ENCODE results near the gene RUNDC3A.

Gene RUNDC3A

DNA sequence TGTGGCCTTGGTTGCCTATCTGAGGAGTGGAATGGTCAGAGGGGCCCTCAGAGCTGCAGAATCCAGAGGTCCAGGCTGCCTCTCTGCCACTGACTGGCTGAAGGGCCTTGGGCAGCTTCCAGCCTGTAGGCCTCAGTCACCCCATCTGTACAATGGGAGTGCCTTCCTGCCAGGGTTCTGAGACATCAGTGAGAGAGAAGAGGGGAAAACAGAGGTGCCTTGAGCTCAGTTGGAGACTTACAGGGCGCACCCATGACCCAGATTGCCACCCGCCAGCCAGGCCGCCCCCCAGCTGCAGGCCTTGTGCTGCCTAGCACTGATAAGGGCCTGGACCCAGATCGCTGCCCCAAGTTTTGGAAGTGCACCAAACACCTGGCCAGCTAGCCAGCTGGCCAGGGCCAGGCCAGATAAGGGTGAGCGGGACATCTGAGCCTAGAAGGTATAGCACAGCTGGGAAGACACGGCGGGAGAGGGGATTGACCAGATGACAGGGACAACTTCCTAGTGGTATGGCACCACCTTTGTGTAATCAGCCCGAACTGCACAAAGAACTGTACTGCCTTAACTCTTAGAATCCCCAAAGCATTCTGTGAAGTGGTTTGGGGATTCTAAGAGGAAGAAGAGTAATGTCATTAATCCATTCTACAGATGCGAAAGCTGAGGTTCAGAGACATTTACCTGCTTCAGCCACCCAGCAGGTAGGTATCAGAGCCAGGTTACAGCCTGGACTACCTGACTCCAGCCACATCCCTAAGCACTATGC is 41.8 kb upstream of the RUNDC3A start:
- H3K4me3 ChIP-seq (ENCODE audit: low read depth, low read length) = no peak overlapping the region
- DNase-seq (ENCODE audit: low read depth) = peak; percentile 19
- TF ChIP-seq POLR2A (IDR thresholded peaks at IDR 0.05; ENCODE audit: extremely low read depth, insufficient read length) (no peak), MYC (IDR thresholded peaks at IDR 0.05; ENCODE audit: low read depth, low read length) (no peak)
- TF ChIP-seq, protein P1, sequence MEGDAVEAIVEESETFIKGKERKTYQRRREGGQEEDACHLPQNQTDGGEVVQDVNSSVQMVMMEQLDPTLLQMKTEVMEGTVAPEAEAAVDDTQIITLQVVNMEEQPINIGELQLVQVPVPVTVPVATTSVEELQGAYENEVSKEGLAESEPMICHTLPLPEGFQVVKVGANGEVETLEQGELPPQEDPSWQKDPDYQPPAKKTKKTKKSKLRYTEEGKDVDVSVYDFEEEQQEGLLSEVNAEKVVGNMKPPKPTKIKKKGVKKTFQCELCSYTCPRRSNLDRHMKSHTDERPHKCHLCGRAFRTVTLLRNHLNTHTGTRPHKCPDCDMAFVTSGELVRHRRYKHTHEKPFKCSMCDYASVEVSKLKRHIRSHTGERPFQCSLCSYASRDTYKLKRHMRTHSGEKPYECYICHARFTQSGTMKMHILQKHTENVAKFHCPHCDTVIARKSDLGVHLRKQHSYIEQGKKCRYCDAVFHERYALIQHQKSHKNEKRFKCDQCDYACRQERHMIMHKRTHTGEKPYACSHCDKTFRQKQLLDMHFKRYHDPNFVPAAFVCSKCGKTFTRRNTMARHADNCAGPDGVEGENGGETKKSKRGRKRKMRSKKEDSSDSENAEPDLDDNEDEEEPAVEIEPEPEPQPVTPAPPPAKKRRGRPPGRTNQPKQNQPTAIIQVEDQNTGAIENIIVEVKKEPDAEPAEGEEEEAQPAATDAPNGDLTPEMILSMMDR (IDR thresholded peaks at IDR 0.05; ENCODE audit: low read depth, low read length) = no peak

DNA sequence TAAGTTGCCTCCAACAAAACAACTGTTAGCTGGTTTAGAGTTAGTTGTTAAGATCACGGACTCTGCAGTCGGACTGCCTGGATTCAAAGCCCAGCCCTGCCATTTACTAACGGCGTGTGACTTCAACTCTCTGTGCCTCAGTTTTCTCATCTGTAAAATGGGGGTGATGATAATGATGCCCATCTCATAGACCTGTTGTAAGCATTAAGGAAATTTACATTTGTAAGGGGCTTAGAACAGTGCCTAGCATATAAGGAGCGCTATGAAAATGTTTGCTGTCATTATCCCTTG is 41.3 kb upstream of the RUNDC3A start:
- no peak overlapping the region for H3K4me3 ChIP-seq (ENCODE audit: low read depth, low read length)
- DNase-seq (ENCODE audit: low read depth) = no peak
- TF ChIP-seq, protein P1 (IDR thresholded peaks at IDR 0.05; ENCODE audit: low read depth, low read length) = no peak
- TF ChIP-seq, protein P2, sequence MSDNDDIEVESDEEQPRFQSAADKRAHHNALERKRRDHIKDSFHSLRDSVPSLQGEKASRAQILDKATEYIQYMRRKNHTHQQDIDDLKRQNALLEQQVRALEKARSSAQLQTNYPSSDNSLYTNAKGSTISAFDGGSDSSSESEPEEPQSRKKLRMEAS (IDR thresholded peaks at IDR 0.05; ENCODE audit: low read depth, low read length) = no peak
- TF ChIP-seq MYC (IDR thresholded peaks at IDR 0.05; ENCODE audit: low read depth, low read length) (no peak), POLR2A (IDR thresholded peaks at IDR 0.05; ENCODE audit: extremely low read depth, insufficient read length) (no peak)

DNA sequence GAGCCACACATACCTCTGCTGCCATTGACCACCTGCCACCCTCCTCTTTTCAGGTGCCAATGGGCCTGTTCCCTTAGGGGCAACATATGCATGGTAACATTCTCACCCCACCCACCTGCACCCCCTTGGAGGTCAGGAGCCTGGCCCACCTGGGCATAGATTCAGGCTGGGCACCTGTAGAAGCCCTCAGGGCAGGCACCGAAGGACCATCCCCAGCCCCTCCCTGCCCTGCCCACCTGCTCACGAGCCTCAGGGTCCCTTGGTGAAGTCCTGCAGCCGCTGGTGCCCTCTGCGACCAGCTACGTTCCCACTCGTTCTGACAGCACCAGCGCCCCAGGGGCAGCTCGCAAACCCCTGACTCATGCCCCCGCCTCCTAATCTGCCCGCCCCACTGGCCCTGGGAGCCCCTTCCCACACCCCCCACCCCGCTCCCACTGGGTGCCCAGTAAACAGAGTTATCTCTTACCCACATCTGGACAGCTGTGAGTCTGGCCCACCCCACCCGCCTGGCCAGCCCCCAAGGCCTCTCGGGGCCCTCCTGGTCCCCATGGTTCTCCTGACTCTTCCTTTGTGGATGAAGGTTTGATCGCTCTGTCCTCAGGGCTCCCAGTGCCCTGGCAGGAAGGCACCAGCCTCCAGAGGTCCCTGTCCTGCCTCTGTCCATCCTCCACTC is 40.4 kb upstream of the RUNDC3A start, which contains the start of gene SLC4A1:
SLC4A1 (minus strand) TSS at position 318 of the 673 bp plus-strand sequence. CDS start 5,269 bp downstream, outside the sequence.
- TF ChIP-seq MYC (IDR thresholded peaks at IDR 0.05; ENCODE audit: low read depth, low read length) (no peak), POLR2A (IDR thresholded peaks at IDR 0.05; ENCODE audit: extremely low read depth, insufficient read length) (no peak)
- TF ChIP-seq, protein P1 (IDR thresholded peaks at IDR 0.05; ENCODE audit: low read depth, low read length) = no peak
- TF ChIP-seq, protein P2 (IDR thresholded peaks at IDR 0.05; ENCODE audit: low read depth, low read length) = no peak
- no peak within 1 kb of the TSS for H3K4me3 ChIP-seq (ENCODE audit: low read depth, low read length)
- DNase-seq (ENCODE audit: low read depth) = no peak

DNA sequence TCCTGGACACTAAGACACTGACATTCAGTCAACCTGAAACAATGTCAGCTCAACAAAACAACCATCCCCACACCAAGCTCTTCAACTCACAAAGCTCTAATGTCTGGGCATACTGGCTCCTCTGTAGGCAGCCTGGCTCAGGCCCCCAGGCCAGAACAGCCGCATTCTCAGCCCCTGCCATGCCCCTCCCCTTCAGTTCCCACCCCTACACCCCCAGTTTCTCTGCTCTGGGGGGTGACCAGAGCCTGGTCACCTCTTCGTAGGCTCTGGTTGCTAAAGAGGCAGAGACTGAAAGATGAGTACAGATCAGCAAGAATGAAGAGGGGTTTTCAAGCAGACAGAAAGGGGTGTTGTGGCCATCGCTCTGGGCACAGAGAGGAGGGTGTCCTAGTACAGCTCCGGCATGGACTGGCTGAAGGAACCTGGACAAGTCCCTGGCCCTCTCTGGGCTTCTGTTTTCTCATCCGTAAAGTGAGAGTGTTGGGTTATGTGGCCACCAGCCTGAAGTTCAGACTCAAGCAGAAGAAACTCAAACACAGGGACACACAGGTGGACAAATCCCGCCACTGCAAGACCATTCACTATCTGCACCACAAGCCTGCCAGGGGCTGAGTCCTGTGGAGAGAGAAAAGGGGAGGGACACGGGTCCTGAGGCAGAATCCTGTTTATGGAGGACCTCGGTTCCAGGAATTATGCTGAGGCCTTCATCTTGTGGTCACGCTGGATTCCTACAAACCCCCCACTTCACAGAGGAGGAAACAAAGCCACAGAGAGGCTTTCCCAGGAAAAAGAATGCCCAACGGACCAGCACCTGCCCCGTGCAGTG is 39.5 kb upstream of the RUNDC3A start:
- DNase-seq (ENCODE audit: low read depth) = no peak
- no peak overlapping the region for H3K4me3 ChIP-seq (ENCODE audit: low read depth, low read length)
- TF ChIP-seq MYC (IDR thresholded peaks at IDR 0.05; ENCODE audit: low read depth, low read length) (no peak), POLR2A (IDR thresholded peaks at IDR 0.05; ENCODE audit: extremely low read depth, insufficient read length) (no peak)
- TF ChIP-seq, protein P2 (IDR thresholded peaks at IDR 0.05; ENCODE audit: low read depth, low read length) = no peak
- TF ChIP-seq, protein P1 (IDR thresholded peaks at IDR 0.05; ENCODE audit: low read depth, low read length) = no peak

DNA sequence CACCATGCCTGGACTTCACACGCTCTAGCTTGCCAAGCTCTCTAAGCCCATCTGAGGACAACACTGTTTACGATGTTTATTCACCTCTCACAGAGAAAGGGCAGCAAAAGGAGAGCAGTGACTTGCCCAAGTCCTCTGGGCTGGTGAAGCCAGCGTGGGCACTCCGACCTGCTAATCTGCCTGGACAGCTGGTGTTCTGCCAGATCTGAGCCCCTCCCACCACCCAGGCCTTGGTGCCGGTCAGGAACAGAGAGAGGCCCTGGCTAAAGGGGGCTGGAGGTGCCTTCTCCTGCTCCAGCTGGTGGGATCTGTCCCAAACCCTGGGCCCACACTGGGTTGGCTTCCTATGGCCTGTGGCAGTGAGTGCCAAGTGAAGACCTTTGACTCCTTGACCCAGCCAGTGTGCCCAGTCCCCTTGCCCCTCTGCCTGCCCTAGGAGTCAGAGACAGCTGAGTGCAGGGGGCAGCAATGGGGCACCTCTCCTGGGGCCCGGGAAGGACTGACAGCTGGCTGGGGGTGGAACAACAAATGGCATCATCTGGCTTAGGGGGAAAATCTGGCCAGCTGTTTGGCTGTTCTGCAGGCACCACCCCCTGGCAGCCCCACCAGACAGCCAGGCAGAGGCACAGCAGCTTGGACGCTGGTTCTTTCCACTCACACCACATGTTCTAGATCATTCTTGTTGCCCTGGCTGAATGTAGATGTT is 38.7 kb upstream of the RUNDC3A start:
- no peak for DNase-seq (ENCODE audit: low read depth)
- H3K4me3 ChIP-seq (ENCODE audit: low read depth, low read length) = no peak overlapping the region
- no peak for TF ChIP-seq MYC (IDR thresholded peaks at IDR 0.05; ENCODE audit: low read depth, low read length)
- TF ChIP-seq POLR2A (IDR thresholded peaks at IDR 0.05; ENCODE audit: extremely low read depth, insufficient read length) = no peak
- TF ChIP-seq, protein P1 (IDR thresholded peaks at IDR 0.05; ENCODE audit: low read depth, low read length) = no peak
- TF ChIP-seq, protein P2 (IDR thresholded peaks at IDR 0.05; ENCODE audit: low read depth, low read length) = no peak
